RWPE2 (cell line): Measurements from ENCODE around the gene ZBTB2.

Source experiments
- ATAC-seq: fragments of 200-7000 bp; cut with Tn5 transposase; 3 replicates; pipeline ENCODE4 v1.9.1; 2021; ENCODE audit warnings: low read depth
- DNase-seq: peaks from one replicate; pipeline ENCODE4 v3.0.0-alpha.2; 2020; ENCODE audit warnings: low spot score
- H3K27ac ChIP-seq: fragments of 450-650 bp; 2 replicates; pipeline ENCODE4 v1.5.1; 2017; ENCODE audit warnings: mild to moderate bottlenecking; ENCODE audit not compliant: poor library complexity, severe bottlenecking
- H3K27me3 ChIP-seq: fragments of 250-450 bp; sonication (Bioruptor Pico); 2 replicates; pipeline ENCODE4 v1.5.1; 2021; ENCODE audit warnings: mild to moderate bottlenecking, moderate library complexity; ENCODE audit not compliant: insufficient read depth, poor library complexity, severe bottlenecking
- H3K36me3 ChIP-seq: fragments of 250-450 bp; sonication (Bioruptor Pico); 2 replicates; pipeline ENCODE4 v1.5.1; 2020; ENCODE audit warnings: low read depth, mild to moderate bottlenecking, moderate library complexity
- H3K4me1 ChIP-seq: fragments of 250-450 bp; sonication (Bioruptor Pico); 2 replicates; pipeline ENCODE4 v1.5.1; 2021; ENCODE audit warnings: mild to moderate bottlenecking, moderate library complexity; ENCODE audit not compliant: insufficient read depth, poor library complexity, severe bottlenecking
- H3K4me3 ChIP-seq: fragments of 250-450 bp; sonication (Bioruptor Pico); 2 replicates; pipeline ENCODE4 v1.5.1; 2021; ENCODE audit warnings: mild to moderate bottlenecking, moderate library complexity; ENCODE audit not compliant: severe bottlenecking
- H3K9me3 ChIP-seq: fragments of 250-450 bp; sonication (Bioruptor Pico); 2 replicates; pipeline ENCODE4 v1.5.1; 2021; ENCODE audit warnings: mild to moderate bottlenecking, moderate library complexity; ENCODE audit not compliant: severe bottlenecking
- TF ChIP-seq, protein P1 (sequence below): fragments of 450-650 bp; IDR thresholded peaks from one replicate; pipeline ENCODE4 v1.5.1; 2017; ENCODE audit warnings: mild to moderate bottlenecking, moderate library complexity; ENCODE audit not compliant: poor library complexity, severe bottlenecking

The ZBTB2 gene

DNA sequence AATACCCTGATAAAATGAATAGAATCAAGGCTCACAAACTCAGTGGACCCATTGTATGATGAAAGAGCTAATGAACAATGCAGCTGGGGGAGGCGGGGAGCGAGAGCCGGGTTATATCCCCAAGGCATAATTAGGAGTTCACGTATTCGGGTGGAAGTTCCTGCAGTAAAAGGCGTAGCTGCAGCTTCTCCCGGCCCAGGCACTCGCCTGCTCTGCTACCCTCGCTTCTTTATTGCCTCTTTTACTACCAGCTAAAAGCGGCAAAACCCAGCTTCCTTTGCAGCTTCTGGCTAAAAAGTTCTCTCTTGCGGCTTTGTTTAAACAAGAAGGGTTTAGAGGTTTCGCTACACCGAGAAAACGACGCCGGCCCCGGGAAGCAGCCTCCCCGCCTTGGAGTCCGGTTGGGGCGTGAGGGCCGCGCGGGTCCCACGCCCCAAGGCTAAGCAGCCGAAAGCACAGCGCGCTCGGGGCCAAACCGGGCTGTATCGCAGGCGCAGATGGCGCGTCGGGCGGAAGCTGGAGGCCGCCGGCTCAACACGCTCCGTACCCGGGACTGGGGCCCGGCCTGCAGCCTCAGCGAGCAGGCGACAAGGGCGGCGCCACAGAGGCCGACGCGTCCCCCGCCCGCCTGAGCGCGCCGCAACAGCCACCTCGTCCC lies 1.6 kb downstream of the ZBTB2 start:
- peaks cover 19% of the 10 kb centered on the region for H3K36me3 ChIP-seq
- H3K27ac ChIP-seq, result peak overlapping the region; percentile 98
- H3K9me3 ChIP-seq, result no peaks in the 10 kb centered on the region
- H3K4me1 ChIP-seq, result peaks cover 20% of the 10 kb centered on the region
- DNase-seq (no peak), ATAC-seq (peak; percentile 30)
- H3K4me3 ChIP-seq, result peak overlapping the region; percentile 92
- no peaks in the 10 kb centered on the region for H3K27me3 ChIP-seq
- TF ChIP-seq, protein P1, sequence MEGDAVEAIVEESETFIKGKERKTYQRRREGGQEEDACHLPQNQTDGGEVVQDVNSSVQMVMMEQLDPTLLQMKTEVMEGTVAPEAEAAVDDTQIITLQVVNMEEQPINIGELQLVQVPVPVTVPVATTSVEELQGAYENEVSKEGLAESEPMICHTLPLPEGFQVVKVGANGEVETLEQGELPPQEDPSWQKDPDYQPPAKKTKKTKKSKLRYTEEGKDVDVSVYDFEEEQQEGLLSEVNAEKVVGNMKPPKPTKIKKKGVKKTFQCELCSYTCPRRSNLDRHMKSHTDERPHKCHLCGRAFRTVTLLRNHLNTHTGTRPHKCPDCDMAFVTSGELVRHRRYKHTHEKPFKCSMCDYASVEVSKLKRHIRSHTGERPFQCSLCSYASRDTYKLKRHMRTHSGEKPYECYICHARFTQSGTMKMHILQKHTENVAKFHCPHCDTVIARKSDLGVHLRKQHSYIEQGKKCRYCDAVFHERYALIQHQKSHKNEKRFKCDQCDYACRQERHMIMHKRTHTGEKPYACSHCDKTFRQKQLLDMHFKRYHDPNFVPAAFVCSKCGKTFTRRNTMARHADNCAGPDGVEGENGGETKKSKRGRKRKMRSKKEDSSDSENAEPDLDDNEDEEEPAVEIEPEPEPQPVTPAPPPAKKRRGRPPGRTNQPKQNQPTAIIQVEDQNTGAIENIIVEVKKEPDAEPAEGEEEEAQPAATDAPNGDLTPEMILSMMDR, result no peak

DNA sequence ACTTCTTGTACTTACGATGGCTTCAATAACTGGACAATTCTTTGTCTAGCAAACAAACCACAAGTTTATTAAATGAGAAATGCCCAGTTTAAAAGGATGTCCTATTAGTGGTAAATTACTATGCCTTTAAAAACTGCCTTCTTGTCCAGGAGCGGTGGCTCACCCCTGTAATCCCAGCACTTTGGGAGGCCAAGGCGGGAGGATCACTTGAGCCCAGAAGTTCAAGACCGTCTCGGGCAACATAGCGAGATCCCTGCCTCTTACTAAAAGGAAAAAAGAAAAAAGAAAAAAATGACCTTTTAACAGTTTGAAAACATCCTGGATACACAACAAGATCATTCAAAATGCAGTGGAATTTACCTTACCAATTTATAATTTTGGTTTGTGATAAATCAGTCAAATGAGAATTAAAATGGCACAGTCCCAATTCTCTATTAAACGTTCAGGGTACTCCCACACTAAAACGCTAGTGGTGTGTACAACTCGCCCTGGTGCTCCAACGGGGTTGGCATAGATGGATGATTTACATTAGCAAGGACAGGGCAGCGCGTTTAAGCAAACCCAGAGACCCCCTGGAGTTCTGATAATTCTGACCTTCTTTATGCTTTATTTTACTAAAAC lies 2.3 kb downstream of the ZBTB2 start:
- Histone ChIP-seq H3K4me1 (peaks cover 20% of the 10 kb centered on the region), H3K4me3 (peak overlapping the region; percentile 92), H3K9me3 (no peaks in the 10 kb centered on the region), H3K27me3 (no peaks in the 10 kb centered on the region), H3K27ac (peak overlapping the region; percentile 98), H3K36me3 (peaks cover 18% of the 10 kb centered on the region)
- DNase-seq, result no peak
- ATAC-seq, result no peak
- TF ChIP-seq, protein P1, result no peak

DNA sequence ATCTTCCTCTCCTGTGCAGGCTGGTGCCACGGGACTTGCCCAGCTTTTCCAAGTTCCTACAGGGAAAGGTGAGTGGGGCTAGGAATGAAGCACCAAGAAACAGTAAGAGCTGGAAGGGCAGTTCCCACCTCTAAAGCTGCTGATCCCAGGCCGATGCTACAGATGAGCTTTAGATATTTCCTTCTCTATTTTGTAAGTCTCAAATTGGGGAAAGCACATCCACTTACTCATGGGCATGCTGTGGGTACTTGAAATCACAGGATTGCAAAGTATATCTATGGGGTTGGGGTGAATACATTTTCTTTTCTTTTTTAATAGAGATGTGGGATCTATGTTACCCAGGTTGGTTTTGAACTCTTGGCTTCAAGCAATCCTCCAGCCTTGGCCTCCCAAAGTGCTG lies 3.1 kb downstream of the ZBTB2 start:
- Histone ChIP-seq H3K4me3 (no peak overlapping the region), H3K4me1 (peaks cover 17% of the 10 kb centered on the region), H3K27ac (no peak overlapping the region), H3K9me3 (no peaks in the 10 kb centered on the region), H3K36me3 (peaks cover 18% of the 10 kb centered on the region), H3K27me3 (no peaks in the 10 kb centered on the region)
- DNase-seq (no peak), ATAC-seq (no peak)
- TF ChIP-seq, protein P1, result no peak

DNA sequence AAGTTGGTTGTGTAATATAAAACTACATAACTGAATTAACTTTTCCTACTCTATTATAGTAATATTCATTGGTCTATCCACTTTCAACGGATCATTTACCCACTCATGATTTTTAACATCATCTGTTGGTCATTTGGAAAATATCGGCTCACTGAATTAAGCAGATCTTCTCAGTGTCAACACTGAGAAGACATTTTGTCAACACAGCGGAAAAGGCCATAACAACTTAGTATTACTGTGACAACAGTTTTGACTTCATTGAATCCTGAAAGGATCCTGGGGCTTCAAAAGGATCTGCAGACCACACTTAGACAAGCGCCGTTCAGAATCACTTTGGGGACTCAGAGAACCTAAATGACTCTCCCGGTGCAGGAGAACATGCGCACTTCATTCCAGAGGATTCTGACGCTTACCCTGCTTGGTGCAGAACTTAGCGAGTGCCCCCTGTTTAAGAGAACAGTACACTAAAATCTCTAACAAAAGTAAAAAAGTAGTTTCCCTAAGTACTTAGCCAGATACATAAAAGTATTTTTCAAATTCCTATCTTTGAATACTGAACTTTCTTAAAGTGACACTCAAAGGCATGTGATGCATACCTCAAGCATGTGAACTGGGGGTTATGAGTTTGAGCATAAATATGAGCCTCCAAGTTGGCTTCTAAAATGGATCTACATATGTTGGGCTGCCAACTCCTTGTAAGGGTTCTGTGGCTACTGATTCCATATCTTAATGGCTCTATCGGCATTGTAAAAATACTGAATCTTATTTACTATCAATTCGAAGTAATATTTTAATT lies 4.0 kb downstream of the ZBTB2 start:
- Histone ChIP-seq H3K9me3 (no peaks in the 10 kb centered on the region), H3K36me3 (peaks cover 13% of the 10 kb centered on the region; the same call in 1 of the 2 replicates), H3K27me3 (no peaks in the 10 kb centered on the region), H3K4me1 (peaks cover 8% of the 10 kb centered on the region), H3K4me3 (no peak overlapping the region), H3K27ac (no peak overlapping the region)
- no peak for DNase-seq
- TF ChIP-seq, protein P1, result no peak
- no peak for ATAC-seq
